ENCODE measurements around the gene SSNA1. TPM values are rescaled to one million over a fixed set of nuclear protein-coding genes. Genes with fewer than 3 reads are reported as not detected.

The SSNA1 gene
- polyA plus RNA-seq, 1 donor from 2014 or later: 170 TPM

DNA sequence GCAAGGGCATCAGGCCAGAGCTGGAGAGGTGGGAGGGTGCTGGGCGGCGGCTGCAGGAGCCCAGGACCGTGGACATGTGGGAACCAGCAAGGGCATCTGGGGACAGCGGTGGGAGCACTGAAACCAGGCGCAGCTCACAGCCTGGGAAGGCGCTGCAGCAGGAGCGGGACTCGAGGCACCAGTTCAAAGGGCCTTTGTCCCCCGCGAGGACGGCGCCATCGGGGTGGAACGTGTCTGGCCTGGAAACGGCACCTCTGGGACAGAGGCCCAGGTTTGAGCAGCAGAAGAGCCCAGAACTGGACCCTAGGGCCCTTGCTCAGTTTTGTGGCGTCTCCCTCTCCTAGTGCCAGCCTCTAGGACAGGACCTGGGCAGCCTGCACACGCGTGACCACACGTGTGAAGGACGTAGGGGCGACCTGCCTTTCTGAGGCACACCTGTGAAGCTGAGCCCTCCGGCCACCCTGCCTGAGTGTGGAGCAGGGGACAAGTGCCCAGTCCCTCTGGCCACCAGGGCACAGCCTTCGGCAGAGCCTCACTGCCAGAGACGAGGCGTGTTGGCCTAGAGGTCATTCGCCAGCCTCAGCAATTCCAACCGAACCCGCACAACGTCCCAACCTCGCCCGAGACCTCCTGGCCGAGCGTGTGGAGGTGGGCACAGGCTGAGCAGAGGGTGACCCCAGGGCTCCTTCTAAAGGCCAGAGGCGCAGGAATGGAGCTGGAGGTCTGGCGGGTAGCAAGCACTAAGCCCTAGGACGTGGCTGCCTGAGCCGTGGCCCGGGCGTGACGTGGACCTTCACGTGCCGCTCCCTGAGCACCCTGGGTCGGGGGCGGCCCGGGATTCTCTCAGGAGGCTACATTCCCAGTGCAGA is 14.4 kb upstream of the SSNA1 start:
- H3K27me3 ChIP-seq (ENCODE audit: insufficient read depth, low read depth, low read length): peaks cover 13% of the 10 kb centered on the region
- no peak overlapping the region for H3K27ac ChIP-seq (ENCODE audit: low read length)
- H3F3A ChIP-seq (ENCODE audit: insufficient read depth, low read length, poor library complexity, severe bottlenecking): no peaks in the 10 kb centered on the region
- no peak overlapping the region for H2AFZ ChIP-seq (ENCODE audit: low read depth, low read length)
- H3K36me3 ChIP-seq (ENCODE audit: insufficient read depth, low read length): no peaks in the 10 kb centered on the region
- H3K9ac ChIP-seq (ENCODE audit: low read length): no peak overlapping the region
- H3K4me3 ChIP-seq (ENCODE audit: low read length): no peak overlapping the region
- no peak overlapping the region for H3K4me2 ChIP-seq (ENCODE audit: low read length)
- H4K20me1 ChIP-seq (ENCODE audit: insufficient read depth): no peaks in the 10 kb centered on the region
- H3K9me3 ChIP-seq (ENCODE audit: low read length): no peaks in the 10 kb centered on the region
- H3K9me2 ChIP-seq (ENCODE audit: insufficient read depth, low read length): no peaks in the 10 kb centered on the region
- no peaks in the 10 kb centered on the region for H3K79me2 ChIP-seq (replicated peaks; ENCODE audit: insufficient read depth, low read length)
- TF ChIP-seq POLR2AphosphoS5 (IDR thresholded peaks at IDR 0.05) (no peak), EZH2 (IDR thresholded peaks at IDR 0.05; ENCODE audit: borderline replicate concordance, insufficient read depth, low read length, poor library complexity, severe bottlenecking) (no peak), SMC3 (conservative IDR thresholded peaks at IDR 0.05; ENCODE audit: poor library complexity) (no peak), MXI1 (conservative IDR thresholded peaks at IDR 0.05; ENCODE audit: poor library complexity, severe bottlenecking) (no peak), RAD21 (conservative IDR thresholded peaks at IDR 0.05) (no peak), EP300 (conservative IDR thresholded peaks at IDR 0.05; ENCODE audit: poor library complexity, severe bottlenecking) (no peak), TAF1 (IDR thresholded peaks at IDR 0.05; ENCODE audit: low read depth) (no peak)
- TF ChIP-seq, protein P1, sequence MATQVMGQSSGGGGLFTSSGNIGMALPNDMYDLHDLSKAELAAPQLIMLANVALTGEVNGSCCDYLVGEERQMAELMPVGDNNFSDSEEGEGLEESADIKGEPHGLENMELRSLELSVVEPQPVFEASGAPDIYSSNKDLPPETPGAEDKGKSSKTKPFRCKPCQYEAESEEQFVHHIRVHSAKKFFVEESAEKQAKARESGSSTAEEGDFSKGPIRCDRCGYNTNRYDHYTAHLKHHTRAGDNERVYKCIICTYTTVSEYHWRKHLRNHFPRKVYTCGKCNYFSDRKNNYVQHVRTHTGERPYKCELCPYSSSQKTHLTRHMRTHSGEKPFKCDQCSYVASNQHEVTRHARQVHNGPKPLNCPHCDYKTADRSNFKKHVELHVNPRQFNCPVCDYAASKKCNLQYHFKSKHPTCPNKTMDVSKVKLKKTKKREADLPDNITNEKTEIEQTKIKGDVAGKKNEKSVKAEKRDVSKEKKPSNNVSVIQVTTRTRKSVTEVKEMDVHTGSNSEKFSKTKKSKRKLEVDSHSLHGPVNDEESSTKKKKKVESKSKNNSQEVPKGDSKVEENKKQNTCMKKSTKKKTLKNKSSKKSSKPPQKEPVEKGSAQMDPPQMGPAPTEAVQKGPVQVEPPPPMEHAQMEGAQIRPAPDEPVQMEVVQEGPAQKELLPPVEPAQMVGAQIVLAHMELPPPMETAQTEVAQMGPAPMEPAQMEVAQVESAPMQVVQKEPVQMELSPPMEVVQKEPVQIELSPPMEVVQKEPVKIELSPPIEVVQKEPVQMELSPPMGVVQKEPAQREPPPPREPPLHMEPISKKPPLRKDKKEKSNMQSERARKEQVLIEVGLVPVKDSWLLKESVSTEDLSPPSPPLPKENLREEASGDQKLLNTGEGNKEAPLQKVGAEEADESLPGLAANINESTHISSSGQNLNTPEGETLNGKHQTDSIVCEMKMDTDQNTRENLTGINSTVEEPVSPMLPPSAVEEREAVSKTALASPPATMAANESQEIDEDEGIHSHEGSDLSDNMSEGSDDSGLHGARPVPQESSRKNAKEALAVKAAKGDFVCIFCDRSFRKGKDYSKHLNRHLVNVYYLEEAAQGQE (IDR thresholded peaks at IDR 0.05; ENCODE audit: borderline replicate concordance): no peak
- TF ChIP-seq, protein P2, sequence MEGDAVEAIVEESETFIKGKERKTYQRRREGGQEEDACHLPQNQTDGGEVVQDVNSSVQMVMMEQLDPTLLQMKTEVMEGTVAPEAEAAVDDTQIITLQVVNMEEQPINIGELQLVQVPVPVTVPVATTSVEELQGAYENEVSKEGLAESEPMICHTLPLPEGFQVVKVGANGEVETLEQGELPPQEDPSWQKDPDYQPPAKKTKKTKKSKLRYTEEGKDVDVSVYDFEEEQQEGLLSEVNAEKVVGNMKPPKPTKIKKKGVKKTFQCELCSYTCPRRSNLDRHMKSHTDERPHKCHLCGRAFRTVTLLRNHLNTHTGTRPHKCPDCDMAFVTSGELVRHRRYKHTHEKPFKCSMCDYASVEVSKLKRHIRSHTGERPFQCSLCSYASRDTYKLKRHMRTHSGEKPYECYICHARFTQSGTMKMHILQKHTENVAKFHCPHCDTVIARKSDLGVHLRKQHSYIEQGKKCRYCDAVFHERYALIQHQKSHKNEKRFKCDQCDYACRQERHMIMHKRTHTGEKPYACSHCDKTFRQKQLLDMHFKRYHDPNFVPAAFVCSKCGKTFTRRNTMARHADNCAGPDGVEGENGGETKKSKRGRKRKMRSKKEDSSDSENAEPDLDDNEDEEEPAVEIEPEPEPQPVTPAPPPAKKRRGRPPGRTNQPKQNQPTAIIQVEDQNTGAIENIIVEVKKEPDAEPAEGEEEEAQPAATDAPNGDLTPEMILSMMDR (IDR thresholded peaks at IDR 0.05; ENCODE audit: poor library complexity, severe bottlenecking): no peak

DNA sequence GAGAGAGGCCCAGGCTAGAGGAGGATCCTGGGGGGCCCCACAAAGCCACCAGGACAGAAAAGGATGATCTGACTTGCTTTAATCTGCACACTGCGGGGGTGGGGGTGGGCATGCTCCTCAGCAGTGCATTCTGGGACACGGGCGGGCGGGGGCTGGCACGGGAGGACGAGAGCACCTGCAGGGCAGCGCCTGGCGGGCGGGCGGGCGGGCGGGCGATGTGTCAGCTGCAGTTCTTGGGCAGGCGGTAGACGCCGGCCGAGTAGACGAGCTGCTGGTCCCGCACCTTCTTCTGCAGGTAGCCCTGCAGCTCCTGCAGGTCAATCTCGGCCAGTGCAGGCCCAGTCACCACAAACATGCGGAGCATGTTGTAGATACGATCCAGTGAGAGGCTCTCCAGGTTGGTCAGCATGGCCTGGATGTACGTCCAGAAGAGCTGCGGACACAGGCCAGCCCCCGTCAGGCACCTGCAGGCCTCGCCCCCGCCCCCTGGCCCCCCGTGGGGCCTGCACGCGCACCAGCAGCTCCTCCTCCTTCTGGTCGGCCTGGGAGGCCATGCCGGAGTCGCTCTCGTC is 13.7 kb upstream of the SSNA1 start:
- Histone ChIP-seq H2AFZ (ENCODE audit: low read depth, low read length) (no peak overlapping the region), H3K79me2 (replicated peaks; ENCODE audit: insufficient read depth, low read length) (no peaks in the 10 kb centered on the region), H3K4me3 (ENCODE audit: low read length) (no peak overlapping the region), H3K9me2 (ENCODE audit: insufficient read depth, low read length) (no peaks in the 10 kb centered on the region), H3K9me3 (ENCODE audit: low read length) (no peaks in the 10 kb centered on the region), H3K4me2 (ENCODE audit: low read length) (no peak overlapping the region), H3K36me3 (ENCODE audit: insufficient read depth, low read length) (no peaks in the 10 kb centered on the region), H4K20me1 (ENCODE audit: insufficient read depth) (no peaks in the 10 kb centered on the region), H3K27ac (ENCODE audit: low read length) (no peak overlapping the region), H3F3A (ENCODE audit: insufficient read depth, low read length, poor library complexity, severe bottlenecking) (no peaks in the 10 kb centered on the region), H3K9ac (ENCODE audit: low read length) (no peak overlapping the region), H3K27me3 (ENCODE audit: insufficient read depth, low read depth, low read length) (peaks cover 11% of the 10 kb centered on the region)
- no peak for TF ChIP-seq MXI1 (conservative IDR thresholded peaks at IDR 0.05; ENCODE audit: poor library complexity, severe bottlenecking)
- TF ChIP-seq EP300 (conservative IDR thresholded peaks at IDR 0.05; ENCODE audit: poor library complexity, severe bottlenecking): no peak
- no peak for TF ChIP-seq POLR2AphosphoS5 (IDR thresholded peaks at IDR 0.05)
- TF ChIP-seq EZH2 (IDR thresholded peaks at IDR 0.05; ENCODE audit: borderline replicate concordance, insufficient read depth, low read length, poor library complexity, severe bottlenecking): no peak
- TF ChIP-seq TAF1 (IDR thresholded peaks at IDR 0.05; ENCODE audit: low read depth): no peak
- TF ChIP-seq RAD21 (conservative IDR thresholded peaks at IDR 0.05): no peak
- no peak for TF ChIP-seq SMC3 (conservative IDR thresholded peaks at IDR 0.05; ENCODE audit: poor library complexity)

Measured in neural cell (in vitro differentiated cells).